SKM-1 (cell line): Measurements from ENCODE around the gene ADAM33.

ENCODE experiments used
- DNase-seq: peaks from one replicate; lab custom pipeline; 2025; ENCODE audit not compliant: unreplicated experiment; lab: John Stamatoyannopoulos, UW

ADAM33 gene

DNA sequence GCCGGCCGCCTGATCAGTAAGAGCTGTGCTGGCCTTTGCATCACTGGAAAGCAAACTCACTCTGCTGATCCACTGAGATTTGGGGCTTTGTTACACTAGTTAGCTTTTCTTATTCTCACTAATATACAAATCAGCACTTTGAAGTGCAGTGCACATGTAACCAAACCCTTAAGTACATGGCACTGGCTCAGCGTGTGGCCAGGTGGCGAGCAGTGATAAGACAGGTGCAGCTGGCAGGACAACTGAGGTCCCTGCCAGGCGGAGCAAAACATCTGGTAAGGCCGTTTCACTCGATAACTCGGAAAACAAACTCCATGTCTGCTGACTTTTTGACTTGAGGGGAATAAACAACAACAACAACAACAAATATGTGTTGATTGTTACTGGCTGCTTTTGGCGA is 29.6 kb downstream of the ADAM33 start:
- no peak for DNase-seq

DNA sequence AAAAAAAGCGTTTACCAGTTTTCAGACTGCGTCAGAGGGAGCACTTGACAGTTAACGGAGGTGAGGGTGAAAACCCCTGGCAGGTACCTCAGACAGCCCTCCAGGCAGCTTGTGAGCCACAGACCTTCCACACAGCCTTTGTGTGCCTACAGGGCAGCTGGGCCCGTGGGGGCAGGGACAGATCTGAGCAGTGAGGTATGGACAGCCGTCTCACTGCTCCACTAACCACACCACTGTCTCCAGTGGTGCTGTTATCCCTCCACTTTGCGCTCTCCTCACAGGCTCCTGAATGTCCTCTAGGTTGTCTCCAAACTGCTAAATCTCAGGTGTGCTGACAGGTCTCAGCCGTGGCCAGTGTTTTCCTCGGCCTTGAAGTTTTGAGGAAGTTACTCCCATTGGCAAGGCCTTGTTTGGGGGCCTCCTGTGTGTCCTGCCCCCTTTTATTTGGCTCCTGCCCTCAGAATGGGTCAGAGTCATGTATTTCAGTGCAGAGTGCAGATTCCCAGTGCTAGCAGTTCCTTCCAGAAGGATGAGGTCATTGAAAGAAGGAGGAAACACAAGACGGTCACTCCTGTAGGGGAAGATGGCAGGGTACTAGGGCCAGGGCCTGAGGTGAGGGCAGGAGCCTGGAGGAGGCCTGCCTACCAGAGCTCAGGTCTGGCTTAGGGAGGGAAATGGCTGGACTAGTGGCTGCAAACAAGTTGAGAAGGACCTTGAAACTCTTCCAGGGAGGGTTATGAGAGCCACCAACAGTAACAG is 30.4 kb downstream of the ADAM33 start:
- no peak for DNase-seq

DNA sequence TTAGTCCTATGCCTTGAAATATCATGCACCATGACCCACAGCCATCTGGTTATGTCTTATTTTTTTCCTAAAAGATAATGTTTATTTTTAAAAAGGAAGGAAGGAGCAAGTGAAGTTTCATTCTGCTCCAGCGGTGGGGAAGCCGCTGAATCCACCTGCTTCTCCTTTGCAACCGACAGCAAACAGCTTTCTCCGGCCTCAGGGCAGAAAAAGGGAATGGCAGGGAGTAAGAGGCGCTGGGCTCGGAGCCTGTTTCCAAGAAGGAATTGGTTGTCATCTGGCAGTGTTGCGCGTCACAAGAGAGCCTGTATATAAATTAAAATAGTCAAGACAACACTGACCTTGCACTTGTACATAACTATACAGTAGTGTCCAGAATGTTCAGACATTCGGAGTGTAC is 32.9 kb downstream of the ADAM33 start:
- DNase-seq = no peak

GRCh38 chr20:3647473-3647872 is 34.3 kb downstream of the ADAM33 start:
- no peak for DNase-seq

DNA sequence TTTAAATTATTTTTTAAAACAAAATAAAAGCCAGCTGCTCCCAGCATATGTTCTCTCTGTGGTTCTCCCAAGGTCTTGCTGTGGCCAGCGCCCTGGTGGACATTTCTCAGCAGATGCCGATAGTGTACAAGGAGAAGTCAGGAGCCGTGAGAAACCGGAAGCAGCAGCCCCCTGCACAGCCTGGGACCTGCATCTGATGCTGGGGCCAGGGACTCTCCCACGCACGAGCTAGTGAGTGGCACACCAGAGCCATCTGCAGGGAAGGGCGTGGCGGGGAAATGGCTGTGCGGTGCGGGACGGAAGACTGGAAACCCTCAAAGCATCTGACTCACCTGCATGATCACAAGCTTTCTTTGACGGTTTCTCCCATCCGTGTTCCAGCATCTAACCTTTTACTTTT is 35.2 kb downstream of the ADAM33 start:
- no peak for DNase-seq

DNA sequence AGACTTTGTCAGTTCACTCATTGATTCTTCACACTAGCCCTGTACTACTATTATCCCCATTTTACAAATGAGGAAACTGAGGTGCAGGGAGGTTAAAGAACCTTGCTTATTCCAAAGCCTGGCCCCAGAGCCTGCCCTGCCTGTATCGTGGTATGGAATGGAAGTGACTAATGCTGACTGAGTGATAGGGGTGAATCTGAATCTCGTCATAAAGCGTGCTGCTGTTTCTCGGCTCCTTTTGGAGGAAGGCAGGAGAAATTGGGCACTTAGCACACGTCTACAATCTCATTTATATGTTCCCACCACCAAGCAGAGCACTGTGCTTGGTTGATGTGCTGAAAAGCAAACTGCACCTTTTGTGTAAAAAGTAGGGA is 35.8 kb downstream of the ADAM33 start:
- no peak for DNase-seq

DNA sequence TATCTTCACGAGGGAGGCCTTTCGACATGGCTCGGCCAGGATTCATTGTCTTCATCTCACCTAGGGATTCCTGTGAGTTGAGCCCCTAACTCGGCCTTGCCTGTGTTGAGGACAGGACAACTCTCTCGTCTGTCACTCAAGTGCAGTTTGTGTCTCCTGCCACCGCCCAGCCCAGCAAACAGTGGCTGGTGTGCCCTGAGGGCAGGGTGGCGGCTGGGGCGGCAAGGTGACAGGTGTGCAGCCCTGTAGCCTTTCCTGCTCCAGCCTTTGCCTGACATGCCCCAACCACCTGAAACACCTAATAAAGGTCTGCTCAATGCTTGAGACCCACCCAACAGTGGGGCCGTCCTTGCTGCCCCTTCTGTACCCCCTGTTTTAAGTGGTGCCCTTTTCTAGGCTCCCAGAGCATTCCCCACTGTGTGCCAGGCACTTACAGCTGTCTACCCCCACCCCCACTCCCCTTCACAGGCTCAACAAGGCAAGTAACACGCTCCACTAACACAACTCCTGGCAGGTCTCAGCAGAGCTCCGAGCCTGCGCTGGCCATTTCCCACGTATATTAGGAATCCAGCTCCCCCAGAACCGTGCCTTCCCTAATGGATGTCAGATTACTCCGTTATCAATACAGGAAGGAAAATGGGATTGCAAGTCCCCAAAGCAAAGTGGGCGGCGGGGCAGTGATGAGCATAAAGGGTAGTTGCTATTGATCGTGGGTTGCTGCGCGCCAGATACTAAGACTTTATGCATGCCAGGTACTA is 36.3 kb downstream of the ADAM33 start:
- no peak for DNase-seq

DNA sequence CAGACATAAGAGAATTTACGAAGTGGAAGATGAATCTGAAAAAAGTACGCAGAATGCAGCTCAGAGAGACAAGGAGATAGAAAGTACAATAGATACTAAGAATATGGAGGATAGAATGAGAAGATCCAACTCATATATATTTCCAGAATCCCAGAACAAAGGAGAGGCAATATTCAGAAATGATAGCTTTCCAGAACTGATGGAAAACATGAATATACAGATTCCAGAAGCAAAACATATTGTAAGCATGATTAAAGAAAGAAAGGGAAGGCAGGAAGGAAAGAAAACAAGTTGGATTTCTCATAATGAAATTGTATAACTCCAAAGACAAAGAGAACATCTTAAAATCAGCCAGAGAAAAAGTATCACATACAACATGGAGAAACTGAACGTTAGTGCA is 41.6 kb downstream of the ADAM33 start:
- no peak for DNase-seq

GRCh38 chr20:3635346-3635745 is 46.5 kb downstream of the ADAM33 start:
- no peak for DNase-seq

- no peak for DNase-seq
Measured at GRCh38 chr20:3633913-3634478, 47.8 kb downstream of the ADAM33 start.

DNA sequence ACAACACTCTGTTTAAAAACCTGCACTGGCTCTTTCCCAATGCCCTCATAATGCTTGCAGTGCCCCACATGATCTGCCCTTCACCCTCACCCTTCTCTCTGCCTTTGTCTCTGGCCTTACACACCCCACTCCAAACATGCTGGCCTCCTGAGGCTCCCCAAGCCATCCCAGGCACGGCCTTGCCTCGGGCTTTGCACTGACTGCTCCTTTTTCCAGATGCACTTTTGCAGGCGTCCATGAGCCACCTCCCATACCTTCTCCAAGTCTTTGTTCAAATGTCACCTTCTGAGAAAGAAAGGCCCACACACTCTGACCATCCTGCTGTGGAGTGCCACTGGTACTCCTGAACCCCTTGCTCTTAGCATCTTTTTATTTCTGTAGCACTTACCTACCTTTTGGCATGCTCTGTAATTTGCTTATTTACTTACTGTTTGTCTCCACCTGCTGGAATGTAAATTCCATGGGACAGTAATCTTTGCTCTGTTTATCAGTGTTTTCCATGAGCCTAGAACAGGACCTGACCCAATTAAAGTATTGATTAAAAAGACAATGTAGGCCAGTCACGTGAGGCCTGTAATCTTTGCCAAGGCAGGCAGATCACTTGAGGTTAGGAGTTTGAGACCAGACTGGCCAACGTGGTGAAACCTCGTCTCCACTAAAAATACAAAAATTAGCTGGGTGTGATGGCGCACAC is 49.4 kb downstream of the ADAM33 start:
- DNase-seq = no peak

DNA sequence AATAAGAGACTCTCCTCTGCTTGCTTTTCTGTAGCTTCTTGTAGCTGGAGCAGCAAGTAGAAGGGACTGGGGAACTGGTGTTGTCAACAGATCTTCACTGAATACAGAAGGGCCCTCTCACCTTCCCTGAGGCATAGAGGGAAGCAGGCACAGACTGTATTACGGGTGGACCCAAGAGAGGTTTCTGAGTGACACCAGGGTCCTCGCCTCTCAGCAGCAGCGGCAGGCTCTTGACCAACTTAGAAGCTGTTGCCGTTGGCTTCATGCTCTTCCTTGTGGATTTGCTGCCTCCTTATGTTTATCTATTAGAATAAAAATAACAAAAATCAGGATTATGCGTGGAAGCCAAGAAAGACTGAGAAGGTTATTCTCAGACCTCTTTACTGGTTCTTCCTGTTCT is 50.3 kb downstream of the ADAM33 start:
- DNase-seq = no peak

DNA sequence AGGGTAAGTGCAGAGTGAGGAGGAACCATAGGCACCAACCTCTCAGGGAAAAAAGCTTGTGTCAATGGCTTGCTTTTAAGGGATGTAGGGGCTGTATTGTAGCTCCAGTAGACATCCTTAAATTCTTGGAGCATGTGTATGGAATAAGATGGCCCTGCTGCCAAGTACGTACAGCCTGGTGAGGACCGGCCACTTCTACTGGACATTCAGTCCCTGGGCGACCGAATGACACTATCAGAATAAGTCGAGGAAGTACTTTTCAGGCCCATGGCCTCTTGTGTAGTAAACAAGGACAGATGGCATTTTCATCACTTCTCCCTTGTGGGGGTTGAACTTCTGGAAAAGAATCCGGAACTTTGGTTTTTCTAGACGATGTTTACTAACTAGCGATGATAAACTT is 51.4 kb downstream of the ADAM33 start:
- no peak for DNase-seq

- DNase-seq = no peak
Measured at GRCh38 chr20:3629893-3630292, 51.9 kb downstream of the ADAM33 start.

DNA sequence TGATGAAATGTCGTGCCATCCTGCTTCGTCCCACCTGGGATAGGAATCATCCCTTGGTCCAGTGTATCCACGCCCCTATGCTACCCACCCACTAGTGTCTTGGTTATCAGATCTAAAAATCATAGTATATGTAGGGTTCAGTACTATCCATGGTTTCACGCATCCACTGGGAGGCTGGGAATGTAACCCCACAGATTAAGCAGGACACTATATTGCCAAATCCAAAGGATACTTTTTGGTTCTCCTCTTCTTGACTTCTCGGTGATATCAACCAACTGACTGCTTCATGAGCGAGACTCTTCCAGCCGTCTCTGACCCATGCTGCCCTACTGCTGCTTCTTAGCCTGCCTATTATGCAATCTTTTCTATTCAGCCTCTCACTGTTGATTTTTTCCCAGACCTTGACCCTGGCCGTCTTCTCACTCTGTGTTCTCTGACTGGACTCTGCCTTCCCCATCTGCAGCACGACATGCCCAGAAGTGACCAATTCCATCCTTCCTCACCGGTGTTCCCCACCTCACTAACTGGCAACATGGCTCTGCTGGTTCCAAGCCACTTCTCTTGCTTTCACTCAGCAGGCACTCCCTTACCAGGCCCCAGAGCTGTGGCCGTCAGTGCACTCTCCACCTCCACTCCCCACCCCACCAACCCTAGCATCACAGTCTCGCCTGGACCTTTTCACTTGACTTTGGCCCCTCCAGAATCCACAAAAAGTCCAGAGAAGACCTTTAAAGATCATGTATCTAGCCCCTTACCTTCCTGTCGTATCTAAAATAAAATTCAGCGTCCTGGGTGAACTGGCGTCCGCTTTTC is 53.1 kb downstream of the ADAM33 start:
- DNase-seq = no peak

DNA sequence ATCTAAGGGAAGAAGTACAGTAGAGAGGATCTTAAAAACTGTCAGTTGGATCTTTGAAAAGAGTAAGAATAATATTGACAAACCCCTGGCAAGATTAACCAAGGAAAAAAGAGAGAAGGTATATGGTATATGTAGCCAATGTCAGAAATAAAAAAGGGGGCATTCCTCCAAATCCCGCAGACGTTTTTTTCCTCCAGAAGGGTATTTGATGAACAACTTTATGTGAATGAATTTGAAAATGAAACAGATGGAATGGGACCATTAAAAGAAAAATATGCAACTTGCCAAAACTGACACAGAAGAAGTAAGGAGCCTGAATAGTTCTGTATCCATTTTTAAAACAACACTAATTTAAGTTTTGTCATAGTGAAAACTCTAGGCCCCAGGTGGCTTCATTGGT is 54.3 kb downstream of the ADAM33 start:
- DNase-seq = no peak

- no peak for DNase-seq
Measured at GRCh38 chr20:3622406-3622805, 59.4 kb downstream of the ADAM33 start.

DNA sequence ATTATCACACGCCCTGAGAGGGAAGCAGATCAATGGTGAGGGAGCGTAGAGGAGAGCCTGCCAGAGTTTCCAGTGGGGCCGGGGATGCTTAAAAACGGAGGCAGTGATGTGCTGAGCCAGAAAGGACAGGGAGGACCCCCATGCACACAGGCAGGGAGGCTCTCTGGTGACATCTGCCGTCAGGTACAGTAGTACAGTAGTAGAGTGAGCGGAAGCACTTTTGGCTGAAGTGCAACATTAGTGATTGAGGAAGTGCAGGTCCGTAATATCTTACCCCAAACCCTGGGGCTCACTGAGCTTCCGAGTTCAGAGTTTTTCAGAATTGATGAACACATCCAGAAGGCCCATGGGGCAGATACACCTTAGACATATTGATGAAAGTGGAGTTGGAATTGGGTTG is 60.7 kb downstream of the ADAM33 start:
- no peak for DNase-seq
